PC-3 (cell line): ENCODE results near the gene SHISAL2A. TPM values are rescaled to one million over a fixed set of nuclear protein-coding genes. Genes with fewer than 3 reads are reported as not detected.

ENCODE experiments used
- ATAC-seq: fragments of 200-7000 bp; cut with Tn5 transposase; 2 replicates; pipeline ENCODE4 v1.9.1; 2020; ENCODE audit warnings: mild to moderate bottlenecking, moderate library complexity
- BruUV-seq: library from RNA; stranded (reverse); fragments of 400-500 nt; replicated peaks from 2 replicates; lab custom pipeline; 2021; lab: Mats Ljungman, UMichigan
- CTCF ChIA-PET: fragments of 300-600 bp; sonication (Branson Sonifier 250); formaldehyde crosslinking; loops from one replicate; lab custom pipeline; 2022; ENCODE audit warnings: antibody characterized with exemption; lab: Charles Lee
- POLR2A ChIA-PET: fragments of 300-600 bp; sonication (Branson Sonifier 250); formaldehyde crosslinking; loops from one replicate; lab custom pipeline; 2022; ENCODE audit warnings: antibody characterized with exemption; ENCODE audit not compliant: unreplicated experiment; lab: Charles Lee
- DNase-seq: peaks from one replicate; pipeline ENCODE4 v3.0.0-alpha.2; 2015
- H2AFZ ChIP-seq: fragments of 300-600 bp; sonication (generic); 2 replicates; pipeline ENCODE4 v1.6.0; 2016; ENCODE audit warnings: antibody characterized with exemption, low read length
- H3F3A ChIP-seq: fragments of 300-600 bp; sonication (generic); one replicate; pipeline ENCODE4 v1.6.0; 2017; ENCODE audit warnings: antibody characterized with exemption, low read length, control low read depth, mild to moderate bottlenecking; ENCODE audit not compliant: unreplicated experiment
- H3K27ac ChIP-seq: fragments of 300-600 bp; sonication (generic); 2 replicates; pipeline ENCODE4 v1.5.1; 2016; ENCODE audit warnings: mild to moderate bottlenecking, low read length
- H3K27me3 ChIP-seq: fragments of 300-600 bp; sonication (generic); 2 replicates; pipeline ENCODE4 v1.6.1; 2016; ENCODE audit warnings: low read length, mixed read lengths
- H3K36me3 ChIP-seq: fragments of 300-600 bp; sonication (generic); 2 replicates; pipeline ENCODE4 v1.6.1; 2016; ENCODE audit warnings: low read depth, mixed run types, low read length, mixed read lengths
- H3K4me1 ChIP-seq: fragments of 300-600 bp; sonication (generic); 2 replicates; pipeline ENCODE4 v1.5.1; 2016; ENCODE audit warnings: low read length; ENCODE audit not compliant: insufficient read depth
- H3K4me2 ChIP-seq: fragments of 300-600 bp; sonication (generic); 2 replicates; pipeline ENCODE4 v1.6.0; 2016; ENCODE audit warnings: low read length
- H3K4me3 ChIP-seq: fragments of 300-600 bp; sonication (generic); 2 replicates; pipeline ENCODE4 v1.5.1; 2016; ENCODE audit warnings: mild to moderate bottlenecking, low read length, mixed read lengths
- H3K79me2 ChIP-seq: fragments of 300-600 bp; sonication (generic); 2 replicates; pipeline ENCODE4 v1.6.1; 2017; ENCODE audit warnings: low read length, mixed read lengths
- H3K9ac ChIP-seq: fragments of 300-600 bp; sonication (generic); 2 replicates; pipeline ENCODE4 v1.6.0; 2016; ENCODE audit warnings: mild to moderate bottlenecking, low read length
- H3K9me2 ChIP-seq: fragments of 300-600 bp; sonication (generic); replicated peaks from 2 replicates; pipeline ENCODE4 v1.6.1; 2016; ENCODE audit warnings: mixed run types, low read length, mixed read lengths
- H3K9me3 ChIP-seq: fragments of 300-600 bp; sonication (generic); 2 replicates; pipeline ENCODE4 v1.6.1; 2016; ENCODE audit warnings: low read length, mixed read lengths
- H4K20me1 ChIP-seq: fragments of 300-600 bp; sonication (generic); 2 replicates; pipeline ENCODE4 v1.6.1; 2016; ENCODE audit warnings: low read length, mixed read lengths
- CTCF ChIP-seq: fragments of 300-600 bp; sonication (generic); conservative IDR thresholded peaks from 2 replicates; pipeline ENCODE4 v1.5.1; 2017; ENCODE audit warnings: antibody characterized with exemption, low read depth, mild to moderate bottlenecking, low read length
- EZH2 ChIP-seq: fragments of 300-600 bp; sonication (generic); IDR thresholded peaks from one replicate; pipeline ENCODE4 v1.6.1; 2017; ENCODE audit warnings: antibody characterized with exemption, mild to moderate bottlenecking, low read length; ENCODE audit not compliant: unreplicated experiment
- EZH2phosphoT487 ChIP-seq: fragments of 300-600 bp; sonication (generic); IDR thresholded peaks from 2 replicates; pipeline ENCODE4 v1.6.1; 2018; ENCODE audit warnings: mild to moderate bottlenecking, antibody characterized with exemption, low read length, borderline replicate concordance
- intact Hi-C: fragments of 100-400 bp; cut with micrococcal nuclease; formaldehyde crosslinking; loops from 2 replicates; pipeline ENCODE4 v1.9.0; 2023
- total RNA-seq: library from RNA; depleted of rRNA; stranded (reverse); fragments of >200 nt; gene quantifications from 2 replicates; pipeline ENCODE4 v1.2.3, GENCODE V29; 2014

SHISAL2A gene
- total RNA-seq, 1 experiment from 2014 or later, result not detected

GRCh38 chr1:52601519-52601918 is 31.4 kb upstream of the SHISAL2A start:
- Histone ChIP-seq H4K20me1 (no peaks in the 10 kb centered on the region), H3K9ac (no peak overlapping the region), H3K27me3 (no peaks in the 10 kb centered on the region), H3K4me3 (no peak overlapping the region), H3K4me1 (no peaks in the 10 kb centered on the region; the same call in 1 of the 2 replicates), H3K9me2 (no peaks in the 10 kb centered on the region), H3K36me3 (no peaks in the 10 kb centered on the region), H3K9me3 (no peaks in the 10 kb centered on the region), H3F3A (no peaks in the 10 kb centered on the region), H2AFZ (no peak overlapping the region), H3K4me2 (no peak overlapping the region), H3K79me2 (no peaks in the 10 kb centered on the region), H3K27ac (no peak overlapping the region)
- ATAC-seq (no peak), DNase-seq (no peak)
- ChIA-PET POLR2A (no interaction called here), CTCF (no interaction called here)
- BruUV-seq, result no TSS peak
- intact Hi-C loops, result no loop called here
- TF ChIP-seq CTCF, result no peak
- TF ChIP-seq EZH2, result no peak
- no peak for TF ChIP-seq EZH2phosphoT487

GRCh38 chr1:52601991-52602855 is 30.7 kb upstream of the SHISAL2A start, which contains the start of gene GPX7:
Gene GPX7 (plus strand): TSS chr1:52602371. CDS start chr1:52602410, 39 bp downstream.
- H3K79me2 ChIP-seq, result no peaks in the 10 kb centered on the region
- no peaks in the 10 kb centered on the region for H3K36me3 ChIP-seq
- no peaks in the 10 kb centered on the region for H3K9me3 ChIP-seq
- BruUV-seq, result no TSS peak
- DNase-seq (no peak), ATAC-seq (no peak)
- no peak within 1 kb of the TSS for H2AFZ ChIP-seq
- TF ChIP-seq EZH2phosphoT487, result no peak
- TF ChIP-seq EZH2, result no peak
- TF ChIP-seq CTCF, result no peak
- H3K27ac ChIP-seq, result no peak within 1 kb of the TSS
- CTCF ChIA-PET, result no interaction called here
- H3K9me2 ChIP-seq, result no peaks in the 10 kb centered on the region
- no peaks in the 10 kb centered on the region; the same call in 1 of the 2 replicates for H3K4me1 ChIP-seq
- H4K20me1 ChIP-seq, result no peaks in the 10 kb centered on the region
- H3K27me3 ChIP-seq, result no peaks in the 10 kb centered on the region
- POLR2A ChIA-PET, result no interaction called here
- no peak within 1 kb of the TSS for H3K4me3 ChIP-seq
- no peak within 1 kb of the TSS for H3K9ac ChIP-seq
- intact Hi-C loops, result no loop called here
- H3F3A ChIP-seq, result no peaks in the 10 kb centered on the region
- H3K4me2 ChIP-seq, result no peak within 1 kb of the TSS
